Esophagus squamous epithelium (tissue), 5 donors: ENCODE results near the gene DAGLB. TPM values are rescaled to one million over a fixed set of nuclear protein-coding genes. Genes with fewer than 3 reads are reported as not detected.
A peak's percentile ranks its signal among the peaks of the same experiment; 100 is the strongest.

Experiments used
- DNase-seq: peaks from one replicate; lab custom pipeline; 2025; lab: John Stamatoyannopoulos, UW
- H3K27ac ChIP-seq, 4 donors: fragments of 200-600 bp; sonication (generic); one replicate each; pipeline ENCODE4 v1.5.1; 2016 to 2019; ENCODE audit warnings: mild to moderate bottlenecking in 1 of 4
- H3K27me3 ChIP-seq, 4 donors: fragments of 200-600 bp; sonication (generic); 1 replicate in 3 of 4; 2 replicates in 1 of 4; pipeline versions ENCODE4 v1.5.1 to v1.6.0; 2017 to 2021; ENCODE audit warnings: antibody characterized with exemption in 1 of 4
- H3K36me3 ChIP-seq, 3 donors: fragments of 200-600 bp; sonication (generic); one replicate each; pipeline ENCODE4 v1.5.1; 2016 to 2019
- H3K4me1 ChIP-seq, 3 donors: fragments of 200-600 bp; sonication (generic); one replicate each; pipeline ENCODE4 v1.5.1; 2017 to 2019
- H3K4me3 ChIP-seq, 4 donors: fragments of 200-600 bp; sonication (generic); 1 replicate in 3 of 4; 2 replicates in 1 of 4; pipeline ENCODE4 v1.5.1; 2016 to 2019; ENCODE audit warnings: mild to moderate bottlenecking in 2 of 4, moderate library complexity in 1 of 4
- H3K9me3 ChIP-seq, 3 donors: fragments of 200-600 bp; sonication (generic); one replicate each; pipeline ENCODE4 v1.5.1; 2016 to 2019
- POLR2A ChIP-seq, 4 donors: fragments of 450-650 bp; IDR thresholded peaks; one replicate each; pipeline ENCODE4 v1.6.1; 2017; ENCODE audit warnings: antibody characterized with exemption in 4 of 4, mild to moderate bottlenecking in 4 of 4, moderate library complexity in 3 of 4
- WGBS, 2 donors: methylation state at CpG; one replicate each; pipeline ENCODE4 v1.1.5; 2018; 5-methylcytosine and 5-hydroxymethylcytosine counted together
- intact Hi-C: fragments of 100-400 bp; cut with DNase I; formaldehyde crosslinking; loops from one replicate; pipeline ENCODE4 v1.15.0; 2022
- total RNA-seq, 4 donors: library from RNA; depleted of rRNA; stranded (reverse); fragments of >200 nt; gene quantifications; one replicate each; pipeline ENCODE4 v1.1.0, GENCODE V29; 2016
- TF ChIP-seq, protein P1 (sequence below), 6 experiments: fragments of 450-650 bp in 4 of 6; fragments of 200-600 bp in 2 of 6; sonication (generic) in 2 of 6; IDR thresholded peaks; one replicate each; pipeline ENCODE4 v1.5.1; 2016 to 2019; ENCODE audit warnings: antibody characterized with exemption in 6 of 6, mild to moderate bottlenecking in 4 of 6, moderate library complexity in 4 of 6
- donor health status: DM: yes; HTN: yes; CAD: no.

The DAGLB gene
- total RNA-seq, 4 donors from 2014 or later = 7.1 to 12.4 (median 10.6) TPM

DNA sequence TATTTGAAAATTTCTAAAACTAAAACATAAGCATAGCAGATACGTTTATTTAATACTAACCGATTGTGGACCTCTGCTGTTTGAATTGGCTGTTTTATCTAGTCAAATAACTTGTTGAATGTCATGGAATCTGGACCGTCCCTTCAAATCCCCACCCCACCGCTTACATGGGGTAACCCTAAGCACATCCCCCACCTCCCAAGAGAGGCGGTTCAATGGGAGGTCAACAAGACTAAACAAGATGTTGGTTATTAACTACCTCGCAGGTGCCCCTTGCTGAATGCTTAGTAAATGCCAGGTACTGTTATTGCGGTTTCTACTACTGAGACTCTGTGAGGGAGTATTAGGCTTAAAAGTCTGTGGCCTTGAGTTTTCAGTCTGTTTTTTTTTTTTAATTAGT, 70.9 kb downstream of the DAGLB start:
- H3K36me3 ChIP-seq = peaks cover 0 to 28% (median 4%) of the 10 kb centered on the region in 3 donors
- no peaks in the 10 kb centered on the region for H3K27me3 ChIP-seq
- H3K4me3 ChIP-seq = peak overlapping the region; percentile 13 to 97 (median 79)
- no peaks in the 10 kb centered on the region for H3K9me3 ChIP-seq
- TF ChIP-seq, protein P1, sequence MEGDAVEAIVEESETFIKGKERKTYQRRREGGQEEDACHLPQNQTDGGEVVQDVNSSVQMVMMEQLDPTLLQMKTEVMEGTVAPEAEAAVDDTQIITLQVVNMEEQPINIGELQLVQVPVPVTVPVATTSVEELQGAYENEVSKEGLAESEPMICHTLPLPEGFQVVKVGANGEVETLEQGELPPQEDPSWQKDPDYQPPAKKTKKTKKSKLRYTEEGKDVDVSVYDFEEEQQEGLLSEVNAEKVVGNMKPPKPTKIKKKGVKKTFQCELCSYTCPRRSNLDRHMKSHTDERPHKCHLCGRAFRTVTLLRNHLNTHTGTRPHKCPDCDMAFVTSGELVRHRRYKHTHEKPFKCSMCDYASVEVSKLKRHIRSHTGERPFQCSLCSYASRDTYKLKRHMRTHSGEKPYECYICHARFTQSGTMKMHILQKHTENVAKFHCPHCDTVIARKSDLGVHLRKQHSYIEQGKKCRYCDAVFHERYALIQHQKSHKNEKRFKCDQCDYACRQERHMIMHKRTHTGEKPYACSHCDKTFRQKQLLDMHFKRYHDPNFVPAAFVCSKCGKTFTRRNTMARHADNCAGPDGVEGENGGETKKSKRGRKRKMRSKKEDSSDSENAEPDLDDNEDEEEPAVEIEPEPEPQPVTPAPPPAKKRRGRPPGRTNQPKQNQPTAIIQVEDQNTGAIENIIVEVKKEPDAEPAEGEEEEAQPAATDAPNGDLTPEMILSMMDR (IDR thresholded peaks at IDR 0.05) = no peak
- TF ChIP-seq POLR2A (IDR thresholded peaks at IDR 0.05) = no peak
- 33 to 34% methylated on average over 7 of the region's 7 CpGs for WGBS, 2 donors
- peaks cover 23 to 70% (median 53%) of the 10 kb centered on the region in 3 donors for H3K4me1 ChIP-seq
- no peak for DNase-seq
- intact Hi-C loops = no loop called here
- peak overlapping the region in 3 of 4 donors; percentile 97 to 99 (median 98) for H3K27ac ChIP-seq

DNA sequence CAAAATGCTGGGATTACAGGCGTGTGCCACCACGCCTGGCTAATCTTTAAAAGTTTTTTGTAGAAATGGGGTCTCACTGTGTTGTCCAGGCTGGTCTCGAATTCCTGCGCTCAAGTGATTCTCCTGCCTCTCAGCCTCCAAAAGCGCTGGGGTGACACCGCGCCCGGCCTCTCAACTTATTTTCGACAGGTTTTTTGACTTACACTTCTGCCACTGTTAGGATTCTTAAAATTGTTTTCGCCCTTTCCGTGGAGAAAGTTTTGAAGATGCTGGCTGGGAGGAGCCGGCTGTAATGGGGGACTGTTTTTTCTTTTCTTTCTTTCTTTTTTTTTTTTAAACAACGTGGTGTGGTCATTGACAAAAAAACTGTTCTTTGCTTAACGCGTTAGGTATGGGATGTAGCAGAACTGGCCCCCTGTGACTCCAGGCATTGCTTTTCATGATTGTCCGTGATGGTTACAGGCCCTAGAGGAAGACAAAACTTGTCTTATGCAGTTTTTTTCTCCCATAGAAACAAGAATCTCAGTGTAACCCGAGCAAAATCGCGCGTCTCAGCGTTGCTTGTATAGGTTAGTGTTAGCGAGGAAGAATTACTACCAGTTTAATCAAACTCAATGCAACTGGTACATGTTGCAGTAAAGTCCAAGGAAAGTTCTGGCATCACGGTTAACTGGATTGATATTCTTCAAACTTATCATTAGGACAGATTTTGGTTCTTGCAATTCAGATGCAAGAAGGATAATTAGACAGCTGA, 72.2 kb downstream of the DAGLB start:
- intact Hi-C loops = no loop called here
- DNase-seq = no peak
- Histone ChIP-seq H3K27ac (peak overlapping the region; percentile 97 to 100 (median 98)), H3K4me3 (peak overlapping the region; percentile 66 to 97 (median 79)), H3K4me1 (peaks cover 13 to 57% (median 42%) of the 10 kb centered on the region in 3 donors), H3K27me3 (no peaks in the 10 kb centered on the region), H3K9me3 (no peaks in the 10 kb centered on the region), H3K36me3 (peaks cover 0 to 23% (median 4%) of the 10 kb centered on the region in 3 donors)
- WGBS, 2 donors = 1 to 2% methylated on average over 22 to 23 of the region's 23 CpGs
- TF ChIP-seq, protein P1 (IDR thresholded peaks at IDR 0.05) = no peak
- TF ChIP-seq POLR2A (IDR thresholded peaks at IDR 0.05) = no peak

DNA sequence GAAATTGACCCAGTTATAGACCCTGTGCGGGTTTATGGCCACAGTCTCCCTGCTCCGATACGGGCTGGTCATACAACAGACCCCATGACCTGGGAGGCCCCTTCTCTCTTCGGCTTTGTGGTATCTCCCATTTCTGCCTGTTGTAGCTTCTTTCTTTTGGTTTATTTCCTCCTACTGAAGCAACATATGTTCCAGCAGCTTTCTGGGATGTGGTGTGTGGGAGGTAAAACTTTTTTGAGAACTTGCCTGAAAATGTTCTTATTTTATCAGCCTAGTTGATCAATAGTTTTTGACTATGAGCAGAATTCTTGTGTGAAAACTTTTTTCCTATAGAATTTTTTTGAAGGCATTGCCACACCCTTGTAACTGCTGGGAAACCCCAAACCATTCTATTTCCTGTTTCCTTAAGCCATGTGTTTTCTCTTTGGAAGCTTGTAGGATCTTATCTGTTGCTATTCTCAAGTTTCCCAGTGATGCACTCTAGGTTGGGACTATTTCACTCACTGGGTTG, 80.0 kb downstream of the DAGLB start:
- intact Hi-C loops = no loop called here
- DNase-seq = no peak
- Histone ChIP-seq H3K27me3 (no peaks in the 10 kb centered on the region), H3K4me3 (no peak overlapping the region), H3K4me1 (peaks cover 4 to 13% (median 12%) of the 10 kb centered on the region in 3 donors), H3K9me3 (no peaks in the 10 kb centered on the region), H3K27ac (peak overlapping the region; percentile 50 to 59 (median 54)), H3K36me3 (no peaks in the 10 kb centered on the region)
- 32 to 61% methylated on average over 4 of the region's 4 CpGs for WGBS, 2 donors
- TF ChIP-seq, protein P1 (IDR thresholded peaks at IDR 0.05) = no peak
- TF ChIP-seq POLR2A (IDR thresholded peaks at IDR 0.05) = no peak

DNA sequence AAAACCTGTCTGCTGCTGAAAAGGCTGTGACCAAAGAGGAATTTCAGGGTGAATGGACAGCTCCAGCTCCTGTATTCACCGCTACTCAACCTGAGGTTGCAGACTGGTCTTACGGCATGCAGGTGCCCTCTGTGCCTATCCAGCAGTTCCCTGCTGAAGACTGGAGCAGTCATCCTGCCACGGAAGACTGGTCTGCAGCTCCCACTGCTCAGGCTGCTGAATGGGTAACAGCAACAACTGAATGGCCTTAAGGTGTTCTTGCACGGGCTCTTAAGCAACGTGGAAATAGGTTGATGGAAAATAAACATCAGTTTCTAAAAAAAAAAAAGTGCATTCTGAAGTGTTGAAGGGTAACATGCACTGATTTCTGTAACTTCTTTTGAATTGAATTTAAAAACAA, 82.3 kb downstream of the DAGLB start:
- no peak for DNase-seq
- Histone ChIP-seq H3K9me3 (no peaks in the 10 kb centered on the region), H3K27me3 (no peaks in the 10 kb centered on the region), H3K36me3 (no peaks in the 10 kb centered on the region), H3K4me1 (peaks cover 4 to 13% (median 12%) of the 10 kb centered on the region in 3 donors), H3K4me3 (no peak overlapping the region), H3K27ac (no peak overlapping the region)
- no peak for TF ChIP-seq POLR2A (IDR thresholded peaks at IDR 0.05)
- TF ChIP-seq, protein P1 (IDR thresholded peaks at IDR 0.05) = no peak
- intact Hi-C loops = no loop called here
- 75 to 79% methylated on average over 5 of the region's 5 CpGs for WGBS, 2 donors

DNA sequence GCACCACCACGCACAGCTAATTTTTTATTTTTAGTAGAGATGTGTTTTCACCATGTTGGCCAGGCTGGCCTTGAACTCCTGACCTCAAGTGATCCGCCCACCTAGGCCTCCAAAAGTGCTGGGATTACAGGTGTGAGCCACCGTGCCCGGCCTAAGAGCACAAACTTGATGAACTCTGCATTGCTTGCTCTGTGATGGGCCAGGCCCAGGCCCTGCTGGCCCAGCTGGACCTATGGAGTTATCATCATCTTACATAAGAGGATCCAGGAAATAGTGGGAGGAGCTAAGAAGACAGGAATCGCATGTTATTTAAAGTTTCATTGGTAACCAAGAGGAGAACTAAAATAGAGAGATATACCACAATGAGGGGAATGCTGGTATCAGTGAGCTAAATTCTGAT, 86.9 kb downstream of the DAGLB start:
- no peaks in the 10 kb centered on the region for H3K4me1 ChIP-seq
- TF ChIP-seq, protein P1 (IDR thresholded peaks at IDR 0.05) = no peak
- no peak for TF ChIP-seq POLR2A (IDR thresholded peaks at IDR 0.05)
- WGBS, 2 donors = 78 to 84% methylated on average over 4 of the region's 5 CpGs
- H3K36me3 ChIP-seq = no peaks in the 10 kb centered on the region
- H3K27me3 ChIP-seq = no peaks in the 10 kb centered on the region
- intact Hi-C loops = no loop called here
- no peak overlapping the region for H3K27ac ChIP-seq
- no peak overlapping the region for H3K4me3 ChIP-seq
- DNase-seq = no peak
- H3K9me3 ChIP-seq = no peaks in the 10 kb centered on the region
